HG03342 (cell line): ENCODE measurements around the gene PHEX.

Experiments used
- ATAC-seq: cut with Tn5 transposase; IDR thresholded peaks from one replicate; pipeline ENCODE4 v1.9.1; 2021; ENCODE audit warnings: mild to moderate bottlenecking, moderate library complexity; ENCODE audit not compliant: unreplicated experiment

PHEX gene

GRCh38 chrX:22097012-22097694, 65.0 kb downstream of the PHEX start:
- no peak for ATAC-seq

- ATAC-seq = no peak
Observed at GRCh38 chrX:22105231-22105630, 73.1 kb downstream of the PHEX start.

DNA sequence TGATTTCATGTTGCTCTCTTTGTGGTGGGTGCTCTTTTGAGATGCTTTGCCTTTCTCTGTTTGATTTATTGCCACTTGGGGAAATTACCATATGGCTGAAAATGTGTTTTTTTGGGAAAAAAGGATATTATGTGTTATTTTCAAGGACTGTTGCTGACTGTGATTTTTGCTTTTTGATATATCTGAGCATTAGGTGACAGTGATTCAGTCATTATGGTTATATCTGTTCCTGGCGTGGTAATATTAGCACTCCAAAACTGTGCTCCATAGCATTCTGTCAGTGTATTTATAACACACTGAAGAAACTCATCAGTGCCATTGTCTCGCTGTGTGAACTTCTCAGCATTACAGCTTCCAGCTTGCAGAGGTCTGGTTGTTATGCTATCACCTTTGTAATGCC, 73.8 kb downstream of the PHEX start:
- no peak for ATAC-seq

DNA sequence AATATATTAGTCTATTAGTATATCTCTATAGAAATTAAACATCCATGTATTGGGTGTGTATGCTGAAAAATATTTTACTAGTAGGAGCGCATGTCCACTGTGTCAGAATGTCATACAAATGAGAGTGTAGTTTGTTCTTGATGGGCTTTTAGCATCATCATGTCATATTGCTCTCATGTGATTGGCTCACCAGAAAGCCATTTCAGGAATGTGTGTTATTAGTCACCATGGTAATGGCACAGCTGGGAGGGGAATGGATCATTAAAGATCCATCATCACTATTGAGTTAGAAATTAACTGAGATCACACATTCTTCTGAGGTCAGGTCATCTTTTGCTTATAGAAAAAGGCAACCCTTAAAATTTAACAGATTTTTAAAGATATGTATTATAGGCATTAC, 77.3 kb downstream of the PHEX start:
- ATAC-seq = no peak

GRCh38 chrX:22110729-22111494, 78.8 kb downstream of the PHEX start:
- no peak for ATAC-seq

DNA sequence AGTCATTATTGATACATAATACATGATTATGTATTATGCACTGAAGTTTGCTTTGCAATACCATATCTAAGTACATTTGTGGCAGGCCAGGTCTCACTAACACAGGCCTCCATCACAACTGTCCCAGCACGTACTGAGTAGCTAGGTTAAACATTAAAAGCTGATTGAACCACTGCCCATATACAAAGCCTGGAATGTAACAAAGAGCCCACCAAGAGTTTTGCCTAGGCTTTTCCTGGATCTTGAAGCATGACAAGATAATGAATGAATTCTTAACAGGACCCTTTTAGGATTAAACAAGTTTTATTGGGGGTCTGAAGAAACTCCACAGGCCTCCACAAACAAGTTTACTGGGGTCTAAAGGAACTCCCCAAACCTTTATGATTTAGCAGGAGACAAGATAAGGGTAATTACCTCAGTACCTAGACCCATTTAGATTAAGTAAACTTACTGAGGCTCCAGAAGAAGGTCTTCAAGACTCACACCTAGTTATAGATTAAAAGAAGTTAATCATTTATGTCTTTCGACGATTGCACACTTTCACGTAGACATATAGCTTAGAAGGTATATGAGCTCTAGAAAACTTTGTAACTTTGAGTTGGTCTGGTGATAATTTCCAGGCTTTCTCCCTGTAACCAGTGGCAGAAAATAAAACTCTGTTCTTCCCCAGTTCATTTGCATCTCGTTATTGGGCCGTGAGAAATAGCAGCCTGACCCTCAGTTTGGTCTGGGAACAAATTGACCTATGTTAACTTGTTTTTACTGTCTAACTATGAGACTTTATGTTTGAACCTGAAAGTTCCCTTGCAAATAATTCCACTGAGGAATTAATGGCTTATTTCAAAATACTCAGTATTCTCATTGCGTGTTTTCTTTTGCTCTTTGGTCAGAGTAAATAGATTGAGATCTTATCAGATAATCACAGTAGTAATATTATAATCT, 84.8 kb downstream of the PHEX start:
- no peak for ATAC-seq

DNA sequence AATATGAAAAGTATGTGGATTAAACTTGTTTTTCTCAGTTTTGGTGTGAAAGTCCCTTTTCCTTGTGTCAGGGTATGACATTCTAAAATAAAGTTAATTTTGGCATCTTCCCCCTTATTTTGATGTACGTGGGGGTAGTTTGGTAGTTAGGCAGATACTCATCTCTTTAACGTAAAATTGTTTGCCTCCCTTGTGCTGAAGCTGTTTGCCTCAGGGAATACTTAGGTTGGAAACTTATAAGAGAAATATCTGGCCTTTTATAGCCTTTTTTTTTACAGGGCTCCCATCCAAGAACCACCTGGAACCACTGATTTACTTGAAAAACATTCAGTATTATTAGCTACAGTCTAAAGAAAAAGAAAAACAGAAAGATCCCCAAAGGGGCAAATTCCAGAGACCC, 85.5 kb downstream of the PHEX start:
- no peak for ATAC-seq

GRCh38 chrX:22118161-22118830, 86.2 kb downstream of the PHEX start:
- no peak for ATAC-seq

DNA sequence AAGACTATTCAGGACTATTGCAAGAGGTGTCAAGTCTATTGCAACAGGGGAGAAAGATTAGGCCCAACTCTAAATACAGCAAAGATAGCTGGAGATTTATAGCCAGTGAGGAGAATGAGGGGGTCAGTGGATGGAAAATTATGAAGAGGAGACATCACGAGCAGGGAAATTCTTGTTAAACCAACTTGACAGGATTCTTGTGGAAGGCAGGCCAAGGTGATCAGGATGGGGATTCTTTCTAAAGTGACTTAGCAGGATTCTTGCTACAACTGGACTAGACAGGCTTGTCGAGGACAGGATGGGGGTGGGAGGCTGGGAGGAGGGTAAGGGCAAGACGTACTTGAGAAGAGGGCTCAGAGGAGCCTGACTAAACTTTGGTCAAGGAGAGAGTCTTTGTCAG, 89.0 kb downstream of the PHEX start:
- ATAC-seq = no peak

DNA sequence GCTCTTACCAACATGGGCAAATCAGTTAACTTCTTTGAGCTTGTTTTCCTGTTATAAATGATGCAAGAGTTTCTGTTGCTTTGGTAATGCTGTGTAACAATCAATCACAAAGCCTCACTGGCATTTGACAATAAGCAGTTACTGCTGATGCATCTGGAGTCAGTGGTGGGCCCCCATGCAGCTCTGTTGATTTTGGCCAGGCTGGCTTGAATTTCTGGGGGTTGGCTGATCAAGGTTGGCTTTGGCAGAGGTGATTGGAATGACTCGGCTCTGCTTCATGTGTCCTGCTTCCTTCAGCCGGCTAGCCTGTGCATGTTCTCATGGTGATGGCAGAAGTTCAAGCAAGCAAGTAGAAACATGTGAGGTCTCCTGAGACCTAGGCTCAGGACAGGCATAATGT, 90.4 kb downstream of the PHEX start:
- ATAC-seq = no peak

- ATAC-seq = no peak
Observed at GRCh38 chrX:22124098-22124497, 92.0 kb downstream of the PHEX start.

- ATAC-seq = no peak
Observed at GRCh38 chrX:22125481-22125880, 93.4 kb downstream of the PHEX start.

DNA sequence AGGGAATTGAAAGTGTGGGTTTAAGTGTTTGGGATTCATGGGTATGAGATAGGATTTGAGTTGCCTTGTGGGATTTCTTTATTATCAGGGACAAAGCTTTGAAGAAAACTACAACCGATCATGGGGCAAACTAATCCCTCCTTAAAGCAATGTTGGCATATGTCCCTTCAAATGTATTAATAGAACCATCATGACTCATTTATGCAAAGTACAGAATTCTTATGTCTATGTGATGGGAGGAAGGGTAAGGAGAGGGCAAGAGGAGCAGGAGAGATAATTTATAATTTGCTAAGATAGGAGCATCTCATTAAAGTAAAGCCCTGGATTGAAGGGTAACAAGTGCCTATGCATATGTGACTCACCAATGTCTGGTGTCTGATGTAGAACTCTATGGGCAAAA, 94.2 kb downstream of the PHEX start:
- ATAC-seq = no peak

GRCh38 chrX:22128961-22129360, 96.8 kb downstream of the PHEX start:
- no peak for ATAC-seq

- no peak for ATAC-seq
Observed at GRCh38 chrX:22134681-22135080, 102.6 kb downstream of the PHEX start.

DNA sequence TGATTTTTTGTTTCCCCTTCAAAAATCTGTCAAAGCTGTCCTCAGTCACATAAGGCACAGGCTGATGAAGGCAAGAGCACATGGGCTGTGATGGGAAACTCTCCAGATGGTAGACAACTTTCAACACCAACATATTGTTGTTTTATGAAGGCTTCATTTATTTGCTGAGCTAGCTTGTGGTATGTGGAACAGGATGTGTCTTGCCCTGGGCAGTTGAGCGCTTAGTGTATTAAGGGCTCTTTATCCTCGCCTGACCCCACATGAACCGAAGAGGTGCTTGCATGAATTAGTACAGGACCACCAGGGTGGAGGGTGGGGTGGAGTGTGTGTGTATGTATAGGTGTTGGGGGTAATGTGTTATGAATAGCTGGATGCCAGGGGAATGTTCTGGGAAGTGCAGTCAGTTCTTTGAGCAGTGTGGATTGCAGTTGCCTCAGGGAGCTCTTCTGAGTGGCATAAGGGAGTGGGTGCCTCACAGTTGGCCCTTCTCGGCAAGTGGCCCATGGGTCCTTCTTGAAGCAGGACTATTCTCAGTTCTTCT, 103.1 kb downstream of the PHEX start:
- ATAC-seq = no peak

- no peak for ATAC-seq
Observed at GRCh38 chrX:22135994-22136684, 104.0 kb downstream of the PHEX start.

GRCh38 chrX:22136711-22137110, 104.6 kb downstream of the PHEX start:
- ATAC-seq = no peak

DNA sequence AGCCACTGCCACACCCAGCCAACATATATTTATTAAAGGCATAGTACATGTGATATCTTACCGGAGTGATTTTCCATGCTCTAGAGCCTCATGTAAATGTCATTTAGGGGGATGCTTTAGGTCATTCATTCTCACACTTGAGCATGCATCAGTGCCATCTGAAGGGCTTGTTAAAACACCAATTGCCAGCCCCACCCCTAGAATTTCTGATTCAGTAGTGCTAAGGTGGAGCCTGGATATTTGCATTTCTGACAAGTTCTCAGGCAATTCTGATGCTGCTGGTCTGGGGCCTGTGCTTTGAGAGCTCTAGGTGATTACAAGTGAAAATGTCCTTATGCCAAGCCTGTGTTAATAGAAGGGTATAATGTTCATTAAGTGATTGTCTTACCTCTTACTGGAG, 107.7 kb downstream of the PHEX start:
- no peak for ATAC-seq
